Measurements from ENCODE around the gene LHPP. TPM values are rescaled to one million over a fixed set of nuclear protein-coding genes. Genes with fewer than 3 reads are reported as not detected.
"Not testable (repeated sequence)": the region's sequence is repeated elsewhere in the genome, so short reads cannot be mapped to it uniquely, and the experiment has no call there.

LHPP gene
- total RNA-seq, 1 experiment from 2014 or later, result 9.4 TPM

GRCh38 chr10:124605001-124605370 lies 143.4 kb downstream of the LHPP start:
- DNase-seq (ENCODE audit: low read depth), result no peak

GRCh38 chr10:124605481-124605855 lies 143.8 kb downstream of the LHPP start:
- DNase-seq (ENCODE audit: low read depth), result no peak

DNA sequence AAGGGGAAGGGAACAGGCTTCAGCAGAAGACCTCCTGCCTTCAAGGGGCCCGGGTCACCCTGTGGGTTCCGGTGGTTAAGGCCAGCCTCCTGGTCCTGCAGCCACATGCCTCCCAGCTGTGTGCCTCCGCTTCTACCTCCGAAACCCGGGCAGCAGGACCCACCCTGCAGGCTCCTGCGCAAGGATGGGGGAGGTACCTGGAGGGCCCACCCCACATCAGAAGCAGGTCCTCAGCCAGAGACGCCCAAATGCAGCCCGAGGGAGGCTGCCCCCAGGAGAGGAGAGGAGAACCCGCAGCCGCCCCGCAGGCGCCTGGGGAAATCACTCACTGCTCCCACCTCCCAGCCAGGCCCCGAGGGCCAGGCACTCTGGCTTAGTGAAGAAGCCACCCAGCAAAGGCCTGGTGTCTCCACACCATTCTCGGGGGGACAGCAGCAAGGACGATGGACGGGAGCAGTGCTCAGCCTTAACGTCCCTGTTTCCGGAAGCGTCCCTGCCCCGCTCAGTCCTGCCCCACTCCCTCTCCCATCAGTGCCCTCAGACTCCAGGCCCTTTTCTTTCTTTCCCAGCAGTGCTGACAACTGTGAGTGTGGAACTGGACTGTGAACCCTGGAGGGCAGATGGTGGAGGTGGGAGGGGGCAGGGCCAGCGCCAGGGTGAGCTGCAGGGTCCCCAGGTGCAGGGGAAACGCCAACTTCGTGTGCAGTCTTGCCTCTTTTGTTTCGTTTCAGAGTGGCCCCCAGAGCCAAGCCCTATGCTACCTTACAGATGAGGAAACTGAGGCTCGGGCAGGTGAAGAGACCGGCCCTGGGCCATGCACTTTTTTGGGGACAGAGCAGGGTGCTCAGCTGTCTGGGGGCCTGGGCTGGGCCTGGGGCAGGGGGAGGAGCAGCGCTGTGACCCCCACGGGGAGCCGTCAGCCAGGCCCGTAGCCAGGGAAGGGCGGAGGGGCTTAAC lies 144.5 kb downstream of the LHPP start:
- no peak for DNase-seq (ENCODE audit: low read depth)

GRCh38 chr10:124606822-124607221 lies 145.2 kb downstream of the LHPP start:
- DNase-seq (ENCODE audit: low read depth), result no peak

DNA sequence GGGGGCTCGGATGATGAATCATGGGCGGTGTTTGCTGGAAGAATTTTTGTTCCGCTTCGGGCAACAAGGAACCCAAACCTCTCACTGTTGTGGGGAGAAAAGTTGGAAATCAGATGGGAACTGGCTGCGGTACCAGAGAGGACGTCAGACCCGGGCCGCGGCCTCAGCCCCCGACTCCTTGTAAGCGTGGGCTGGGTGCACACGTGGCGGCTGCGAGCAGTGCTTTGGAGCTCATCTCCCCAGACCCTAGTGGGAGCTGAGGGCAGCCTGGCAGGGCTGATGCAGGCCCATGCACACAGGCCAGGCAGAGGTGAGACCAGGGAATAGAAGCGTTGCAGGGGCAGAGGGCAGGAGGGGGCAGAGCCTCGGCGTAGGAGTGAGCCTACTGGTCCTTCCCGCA lies 146.1 kb downstream of the LHPP start:
- no peak for DNase-seq (ENCODE audit: low read depth)

DNA sequence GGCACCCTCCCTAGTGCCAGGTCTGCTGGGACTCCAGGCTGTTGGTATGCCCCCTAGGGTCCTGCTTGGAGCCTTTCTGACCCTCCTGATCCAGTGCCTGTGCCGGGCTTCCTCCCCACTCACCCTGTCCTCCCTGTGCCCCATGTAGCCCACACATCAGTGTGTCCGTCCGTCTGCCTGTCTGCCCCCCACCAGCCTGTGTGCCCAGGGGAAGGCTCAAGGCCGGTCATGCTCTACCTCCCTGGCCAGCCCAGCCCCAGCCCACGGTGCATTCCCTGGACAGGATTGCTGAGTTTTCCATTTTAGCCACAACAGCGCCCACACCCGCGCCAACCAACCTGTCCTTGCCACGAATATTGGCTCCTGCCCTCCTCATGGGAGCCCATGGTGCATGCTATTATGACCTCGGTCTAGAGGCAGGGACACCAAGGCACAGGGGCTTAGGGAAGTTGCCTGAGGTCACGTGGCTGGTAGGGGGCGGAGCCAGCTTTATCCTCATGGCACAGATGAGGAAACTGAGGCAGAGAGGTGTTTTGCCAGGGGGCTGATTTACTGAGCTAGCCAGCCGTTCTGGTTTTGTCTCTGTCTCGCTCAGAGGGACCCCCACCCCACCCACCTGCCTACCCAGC lies 146.6 kb downstream of the LHPP start:
- DNase-seq (ENCODE audit: low read depth), result no peak

- no peak for DNase-seq (ENCODE audit: low read depth)
Measured at GRCh38 chr10:124609698-124610097, 148.1 kb downstream of the LHPP start.

- DNase-seq (ENCODE audit: low read depth), result not testable (repeated sequence)
Measured at GRCh38 chr10:124610186-124610585, 148.6 kb downstream of the LHPP start.

- DNase-seq (ENCODE audit: low read depth), result not testable (repeated sequence)
Measured at GRCh38 chr10:124610851-124611250, 149.2 kb downstream of the LHPP start.

DNA sequence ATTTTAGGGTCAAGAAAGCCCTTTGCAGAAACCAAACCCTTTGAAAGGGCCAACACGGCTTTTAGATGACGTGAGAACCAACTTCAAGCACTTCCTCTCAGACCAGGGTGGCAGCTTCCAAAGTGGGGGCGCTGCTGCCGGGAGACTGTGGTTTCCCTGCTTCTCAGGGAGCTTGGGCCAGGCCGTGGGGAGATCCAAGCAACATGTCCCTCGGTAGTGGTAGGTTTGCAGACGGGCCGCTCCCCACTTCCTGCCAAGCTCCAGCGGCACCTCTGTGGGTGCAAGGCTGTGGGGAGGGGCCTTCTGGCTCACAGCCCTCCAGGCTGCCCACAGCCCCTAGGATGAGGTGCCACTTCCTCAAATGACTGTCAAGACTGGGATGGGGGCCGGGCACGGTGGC lies 150.1 kb downstream of the LHPP start:
- DNase-seq (ENCODE audit: low read depth), result no peak

DNA sequence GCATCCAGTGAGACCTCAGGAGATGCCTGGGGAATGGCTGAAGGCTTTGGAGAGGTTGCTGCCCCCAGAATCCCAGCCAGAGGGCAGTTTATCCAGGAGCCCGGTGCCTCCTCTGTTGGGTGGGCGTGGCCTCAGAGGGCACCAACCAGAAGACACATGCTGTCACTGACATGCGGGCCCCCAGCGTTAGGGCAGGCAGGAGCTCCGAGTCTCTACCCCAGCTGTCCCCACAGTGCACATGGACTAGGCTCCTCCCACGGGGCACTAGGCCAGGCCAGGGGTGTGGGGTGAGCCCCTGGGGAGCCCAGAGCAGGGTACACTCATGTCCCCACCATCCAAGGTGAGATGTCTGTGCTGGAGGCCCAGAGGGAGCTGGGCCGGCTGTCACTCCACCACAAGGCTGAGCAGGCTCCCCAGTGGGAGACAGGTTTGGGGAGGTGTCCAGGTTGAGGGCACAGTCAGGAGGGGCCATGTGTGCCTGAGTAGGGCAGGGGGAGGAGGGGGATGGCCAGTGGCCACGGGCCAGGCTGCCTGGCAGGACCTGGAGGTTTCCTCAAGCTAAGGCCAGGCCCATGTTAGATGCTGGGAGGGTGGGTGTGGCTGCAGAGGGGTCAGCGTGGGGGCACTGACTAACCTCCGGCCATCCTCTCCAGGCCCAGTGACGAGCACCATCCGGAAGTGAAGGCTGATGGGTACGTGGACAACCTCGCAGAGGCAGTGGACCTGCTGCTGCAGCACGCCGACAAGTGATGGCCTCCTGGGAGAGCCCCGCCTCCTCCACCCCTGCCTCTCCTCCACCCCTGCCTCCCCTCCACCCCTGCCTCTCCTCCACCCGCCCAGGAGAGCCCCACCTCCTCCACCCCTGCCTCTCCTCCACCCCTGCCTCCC lies 151.2 kb downstream of the LHPP start:
- peak; percentile 33 for DNase-seq (ENCODE audit: low read depth)

GRCh38 chr10:124614003-124614659 lies 152.5 kb downstream of the LHPP start:
- no peak for DNase-seq (ENCODE audit: low read depth)

DNA sequence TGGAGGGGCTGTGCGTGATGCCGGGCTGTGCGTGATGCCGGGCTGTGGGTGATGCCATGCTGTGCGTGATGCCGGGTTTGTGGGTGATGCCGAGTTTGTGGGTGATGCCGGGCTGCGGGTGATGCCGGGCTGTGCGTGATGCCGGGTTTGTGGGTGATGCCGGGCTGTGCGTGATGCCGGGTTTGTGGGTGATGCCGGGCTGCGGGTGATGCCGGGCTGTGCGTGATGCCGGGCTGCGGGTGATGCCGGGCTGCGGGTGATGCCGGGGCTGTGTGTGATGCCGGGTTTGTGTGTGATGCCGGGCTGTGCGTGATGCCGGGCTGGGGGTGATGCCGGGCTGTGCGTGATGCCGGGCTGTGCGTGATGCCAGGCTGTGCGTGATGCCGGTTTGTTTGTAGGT lies 153.6 kb downstream of the LHPP start:
- DNase-seq (ENCODE audit: low read depth), result no peak

DNA sequence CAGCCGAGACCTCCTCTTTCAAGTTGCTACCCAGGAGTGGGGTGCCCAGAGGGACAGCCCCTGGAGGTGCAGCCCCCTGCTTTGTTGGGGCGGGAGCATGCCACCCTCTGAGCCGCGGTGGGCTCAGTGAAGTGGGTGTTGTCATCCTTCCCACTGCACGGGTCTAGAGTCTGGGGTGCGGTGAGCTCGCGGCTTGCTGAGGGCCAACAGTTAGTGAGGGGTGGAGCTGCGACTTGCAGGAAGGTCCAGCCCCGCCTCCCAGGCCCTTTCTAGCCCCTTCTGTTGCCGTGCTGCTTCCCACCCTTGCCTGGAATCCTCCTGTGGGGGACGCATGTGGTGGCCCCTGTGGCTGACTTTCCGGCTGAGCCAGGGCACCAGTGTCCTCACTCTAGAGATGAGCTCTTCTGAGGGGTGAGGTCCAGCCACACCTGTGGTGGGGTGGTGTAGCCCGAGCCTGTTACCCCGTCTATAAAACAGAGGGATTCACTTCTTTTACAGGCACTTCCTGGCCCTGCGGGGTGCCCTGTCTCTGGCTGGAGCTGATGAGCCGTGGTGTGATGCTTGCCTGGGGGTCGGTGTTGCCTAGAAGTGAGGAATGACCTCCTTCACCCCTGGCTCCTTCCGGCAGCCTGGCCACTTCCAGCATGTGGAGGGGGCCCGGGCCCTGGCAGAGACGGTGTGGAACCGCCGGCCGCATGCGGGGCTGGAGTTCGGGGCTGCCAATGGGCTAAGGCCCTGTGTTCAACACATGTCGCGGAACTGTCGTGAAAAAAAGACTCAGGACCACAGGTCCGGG lies 154.6 kb downstream of the LHPP start:
- no peak for DNase-seq (ENCODE audit: low read depth)

- DNase-seq (ENCODE audit: low read depth), result no peak
Measured at GRCh38 chr10:124616836-124617130, 155.2 kb downstream of the LHPP start.

DNA sequence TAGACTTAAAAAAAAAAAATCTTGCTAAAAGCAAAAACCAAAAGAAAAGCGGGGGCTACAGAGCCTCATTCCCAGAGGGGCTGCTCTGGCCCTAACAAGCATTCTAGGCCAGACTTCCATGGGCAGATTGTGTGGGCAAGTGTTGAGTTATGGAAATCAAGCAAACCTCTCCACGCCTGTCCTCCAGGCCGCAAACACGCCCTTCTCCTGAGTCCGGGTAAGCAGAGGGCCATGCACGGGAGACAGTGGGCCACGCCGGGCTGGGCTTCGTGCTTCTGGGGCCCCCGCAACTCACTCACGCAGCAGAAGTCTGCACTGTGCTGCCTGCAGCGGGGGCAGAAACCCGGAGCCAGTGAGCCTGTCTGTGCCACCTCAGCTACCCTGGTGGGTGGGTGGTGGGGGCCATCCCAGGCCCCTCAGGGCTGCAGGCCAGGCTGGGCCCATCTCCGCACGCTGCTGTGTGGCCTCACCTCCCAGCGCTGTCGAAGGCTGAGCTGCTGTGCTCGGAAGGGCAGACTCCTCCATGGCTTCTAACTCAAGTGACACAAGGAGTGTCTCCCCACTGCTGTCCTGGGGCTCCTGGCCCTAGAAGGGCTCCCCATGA lies 156.9 kb downstream of the LHPP start:
- DNase-seq (ENCODE audit: low read depth), result no peak

GRCh38 chr10:124619195-124619594 lies 157.6 kb downstream of the LHPP start:
- DNase-seq (ENCODE audit: low read depth), result no peak

DNA sequence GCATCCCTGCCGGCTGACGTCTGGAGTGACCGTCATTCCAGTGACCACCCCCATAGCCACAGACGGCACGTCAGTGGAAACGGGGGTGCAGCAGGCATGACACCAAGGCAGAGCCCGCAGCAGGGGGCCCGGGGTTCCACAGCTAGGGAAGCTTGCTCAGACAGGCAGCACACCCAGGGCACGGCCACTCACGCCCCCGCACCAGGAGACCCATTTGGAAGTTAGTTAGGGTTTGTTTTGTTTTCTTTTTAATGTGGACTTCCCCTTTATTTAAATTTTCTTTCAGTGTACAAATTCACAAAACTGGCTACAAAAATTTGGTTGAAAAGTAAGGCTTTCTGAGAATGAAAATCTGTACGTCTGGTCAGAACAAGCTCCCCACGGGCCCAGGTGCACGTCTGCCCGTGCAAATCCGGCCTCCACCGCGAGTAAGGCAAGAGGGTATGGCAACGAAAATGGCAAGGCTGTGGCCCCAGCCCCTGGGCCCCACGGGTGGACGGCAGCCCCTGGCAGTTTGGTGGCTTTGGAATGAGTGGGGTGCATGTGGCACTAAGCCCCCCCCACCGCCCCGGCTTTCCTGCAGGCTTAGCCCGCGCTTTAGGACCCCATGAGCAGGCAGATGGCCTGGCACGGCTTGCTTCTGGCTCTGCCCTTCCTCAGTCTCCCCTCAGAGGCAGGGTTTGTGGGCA lies 158.3 kb downstream of the LHPP start:
- no peak for DNase-seq (ENCODE audit: low read depth)

- DNase-seq (ENCODE audit: low read depth), result no peak
Measured at GRCh38 chr10:124621637-124622036, 160.0 kb downstream of the LHPP start.

- no peak for DNase-seq (ENCODE audit: low read depth)
Measured at GRCh38 chr10:124622158-124622557, 160.5 kb downstream of the LHPP start.
